GM12878 (cell line): ENCODE results near the gene THOC7.

Experiments used
- CBFB ChIP-seq: IDR thresholded peaks from 2 replicates; pipeline ENCODE4 v1.6.1; 2016; ENCODE audit warnings: antibody characterized with exemption, low read depth
- CTCF ChIP-seq, 3 experiments: IDR thresholded peaks in 2 of 3; conservative IDR thresholded peaks in 1 of 3; 2 replicates each; pipeline ENCODE4 v1.5.1; 2011; ENCODE audit warnings: low read depth in 3 of 3, low read length in 3 of 3, mild to moderate bottlenecking in 3 of 3, control low read depth in 2 of 3, moderate library complexity in 2 of 3, inconsistent platforms in 1 of 3, mixed read lengths in 1 of 3; ENCODE audit not compliant: control insufficient read depth in 2 of 3, insufficient read depth in 1 of 3; ENCODE audit errors: extremely low read depth in 1 of 3
- FOXM1 ChIP-seq: IDR thresholded peaks from 2 replicates; pipeline ENCODE4 v1.6.1; 2012; ENCODE audit warnings: low read depth, mild to moderate bottlenecking, inconsistent platforms, low read length, moderate library complexity
- HDAC2 ChIP-seq: fragments of 200-600 bp; sonication (generic); IDR thresholded peaks from 2 replicates; pipeline ENCODE4 v1.6.1; 2017
- IKZF1 ChIP-seq: fragments of 450-650 bp; conservative IDR thresholded peaks from 2 replicates; pipeline ENCODE4 v1.6.1; 2017; ENCODE audit warnings: antibody characterized with exemption, mild to moderate bottlenecking
- JUNB ChIP-seq: IDR thresholded peaks from 2 replicates; pipeline ENCODE4 v1.6.1; 2016; ENCODE audit warnings: antibody characterized with exemption, mild to moderate bottlenecking
- ZNF384 ChIP-seq: IDR thresholded peaks from 2 replicates; pipeline ENCODE4 v1.6.1; 2012; ENCODE audit warnings: low read depth, mild to moderate bottlenecking, low read length, improper control_type of control experiment, borderline replicate concordance
- TF ChIP-seq, protein P1 (sequence below): fragments of 450-650 bp; IDR thresholded peaks from 2 replicates; pipeline ENCODE4 v1.6.1; 2014; ENCODE audit warnings: mild to moderate bottlenecking
- TF ChIP-seq, protein P2 (sequence below): IDR thresholded peaks from 2 replicates; pipeline ENCODE4 v1.6.1; 2011; ENCODE audit warnings: low read depth, mild to moderate bottlenecking, low read length, moderate library complexity, borderline replicate concordance; ENCODE audit errors: extremely low read depth

DNA sequence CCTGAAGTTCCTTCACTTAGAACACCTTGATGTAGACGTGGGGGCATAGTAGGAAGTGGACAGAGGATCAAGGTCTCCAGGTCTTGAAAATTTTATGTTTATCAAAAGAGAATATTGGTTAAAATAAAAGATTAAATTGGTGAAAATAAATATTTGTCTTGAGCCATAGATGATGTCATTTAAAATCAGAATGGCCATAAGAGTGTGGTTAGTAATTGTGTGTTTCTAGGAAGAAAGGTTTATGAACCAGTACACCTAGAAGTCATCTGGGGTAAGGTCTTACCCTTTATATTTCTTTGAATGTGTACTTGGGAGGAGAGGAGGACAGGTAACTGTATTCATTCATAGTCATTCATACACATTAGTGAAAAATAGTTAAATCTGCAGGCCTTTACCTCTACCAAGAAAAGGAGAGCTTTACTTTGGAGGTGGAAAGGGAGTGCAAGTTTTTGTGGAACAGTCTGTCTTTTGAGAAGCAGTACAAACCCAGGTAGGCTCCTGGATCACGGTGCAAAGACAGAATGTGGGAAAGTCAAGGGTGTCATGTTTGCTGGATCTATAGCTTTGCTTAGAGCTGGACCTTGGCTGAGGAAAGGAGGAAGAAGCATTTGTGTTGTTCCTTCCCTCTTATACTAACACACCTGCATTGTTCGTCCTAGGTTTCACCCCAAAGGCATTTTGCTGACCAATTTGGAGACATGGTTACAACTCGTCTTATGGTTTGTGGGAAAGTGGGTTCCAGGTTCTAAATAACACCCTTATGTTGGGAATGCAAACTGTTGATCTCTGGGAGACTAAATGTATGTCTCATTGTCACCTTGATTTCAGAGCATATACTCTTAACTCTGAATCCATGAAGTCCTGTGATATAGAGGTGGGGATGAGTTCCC lies 42.4 kb upstream of the THOC7 start:
- TF ChIP-seq IKZF1, result no peak
- no peak for TF ChIP-seq FOXM1
- no peak for TF ChIP-seq JUNB
- no peak for TF ChIP-seq CBFB
- TF ChIP-seq CTCF (IDR thresholded peaks at IDR 0.05 in 2 of 3, conservative IDR thresholded peaks at IDR 0.05 in 1 of 3; ENCODE audit: control insufficient read depth in 2 of 3, extremely low read depth in 1 of 3, insufficient read depth in 1 of 3, low read depth in 3 of 3, low read length in 3 of 3), result no peak
- TF ChIP-seq, protein P1, sequence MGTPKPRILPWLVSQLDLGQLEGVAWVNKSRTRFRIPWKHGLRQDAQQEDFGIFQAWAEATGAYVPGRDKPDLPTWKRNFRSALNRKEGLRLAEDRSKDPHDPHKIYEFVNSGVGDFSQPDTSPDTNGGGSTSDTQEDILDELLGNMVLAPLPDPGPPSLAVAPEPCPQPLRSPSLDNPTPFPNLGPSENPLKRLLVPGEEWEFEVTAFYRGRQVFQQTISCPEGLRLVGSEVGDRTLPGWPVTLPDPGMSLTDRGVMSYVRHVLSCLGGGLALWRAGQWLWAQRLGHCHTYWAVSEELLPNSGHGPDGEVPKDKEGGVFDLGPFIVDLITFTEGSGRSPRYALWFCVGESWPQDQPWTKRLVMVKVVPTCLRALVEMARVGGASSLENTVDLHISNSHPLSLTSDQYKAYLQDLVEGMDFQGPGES, result no peak
- TF ChIP-seq, protein P2, sequence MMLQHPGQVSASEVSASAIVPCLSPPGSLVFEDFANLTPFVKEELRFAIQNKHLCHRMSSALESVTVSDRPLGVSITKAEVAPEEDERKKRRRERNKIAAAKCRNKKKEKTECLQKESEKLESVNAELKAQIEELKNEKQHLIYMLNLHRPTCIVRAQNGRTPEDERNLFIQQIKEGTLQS, result no peak
- no peak for TF ChIP-seq ZNF384
- TF ChIP-seq HDAC2, result no peak
